ENCODE measurements around the gene CASKIN2.

CASKIN2 gene

GRCh38 chr17:75468291-75468754, 47.0 kb downstream of the CASKIN2 start:
- H3K9ac ChIP-seq (ENCODE audit: insufficient read length, low read depth) = no peak overlapping the region
- H3K36me3 ChIP-seq (ENCODE audit: insufficient read depth, insufficient read length, low read length) = peaks cover 21% of the 10 kb centered on the region
- H3K9me3 ChIP-seq (ENCODE audit: insufficient read depth, low read length) = no peaks in the 10 kb centered on the region
- no peaks in the 10 kb centered on the region for H3K27me3 ChIP-seq (ENCODE audit: insufficient read depth, insufficient read length)
- H3K4me3 ChIP-seq (ENCODE audit: insufficient read length, low read depth) = no peak overlapping the region
- no peaks in the 10 kb centered on the region for H3K4me1 ChIP-seq (ENCODE audit: insufficient read depth, insufficient read length)
- DNase-seq (ENCODE audit: low read depth, low spot score) = no peak
- TF ChIP-seq YY1 (IDR thresholded peaks at IDR 0.05; ENCODE audit: insufficient read depth, insufficient read length) (no peak), SUZ12 (IDR thresholded peaks at IDR 0.05; ENCODE audit: extremely low read depth, insufficient read depth, insufficient read length) (no peak), ZNF274 (IDR thresholded peaks at IDR 0.05; ENCODE audit: low read depth, low read length) (no peak)

- H3K27me3 ChIP-seq (ENCODE audit: insufficient read depth, insufficient read length) = no peaks in the 10 kb centered on the region
- no peak for TF ChIP-seq YY1 (IDR thresholded peaks at IDR 0.05; ENCODE audit: insufficient read depth, insufficient read length)
- H3K36me3 ChIP-seq (ENCODE audit: insufficient read depth, insufficient read length, low read length) = peaks cover 4% of the 10 kb centered on the region
- H3K4me1 ChIP-seq (ENCODE audit: insufficient read depth, insufficient read length) = no peaks in the 10 kb centered on the region
- no peak for DNase-seq (ENCODE audit: low read depth, low spot score)
- no peaks in the 10 kb centered on the region for H3K9me3 ChIP-seq (ENCODE audit: insufficient read depth, low read length)
- no peak overlapping the region for H3K9ac ChIP-seq (ENCODE audit: insufficient read length, low read depth)
- no peak overlapping the region for H3K4me3 ChIP-seq (ENCODE audit: insufficient read length, low read depth)
Observed at GRCh38 chr17:75465039-75465438, 50.3 kb downstream of the CASKIN2 start.

GRCh38 chr17:75463603-75464002, 51.7 kb downstream of the CASKIN2 start:
- DNase-seq (ENCODE audit: low read depth, low spot score) = no peak
- Histone ChIP-seq H3K36me3 (ENCODE audit: insufficient read depth, insufficient read length, low read length) (no peaks in the 10 kb centered on the region), H3K4me3 (ENCODE audit: insufficient read length, low read depth) (no peak overlapping the region), H3K4me1 (ENCODE audit: insufficient read depth, insufficient read length) (no peaks in the 10 kb centered on the region), H3K9me3 (ENCODE audit: insufficient read depth, low read length) (no peaks in the 10 kb centered on the region), H3K9ac (ENCODE audit: insufficient read length, low read depth) (no peak overlapping the region), H3K27me3 (ENCODE audit: insufficient read depth, insufficient read length) (no peaks in the 10 kb centered on the region)
- TF ChIP-seq ZNF274 (IDR thresholded peaks at IDR 0.05; ENCODE audit: low read depth, low read length) = no peak
- TF ChIP-seq SUZ12 (IDR thresholded peaks at IDR 0.05; ENCODE audit: extremely low read depth, insufficient read depth, insufficient read length) = no peak
- TF ChIP-seq YY1 (IDR thresholded peaks at IDR 0.05; ENCODE audit: insufficient read depth, insufficient read length) = no peak

- DNase-seq (ENCODE audit: low read depth, low spot score) = no peak
- no peaks in the 10 kb centered on the region for H3K4me1 ChIP-seq (ENCODE audit: insufficient read depth, insufficient read length)
- no peak overlapping the region for H3K9ac ChIP-seq (ENCODE audit: insufficient read length, low read depth)
- no peaks in the 10 kb centered on the region for H3K27me3 ChIP-seq (ENCODE audit: insufficient read depth, insufficient read length)
- H3K36me3 ChIP-seq (ENCODE audit: insufficient read depth, insufficient read length, low read length) = peaks cover 3% of the 10 kb centered on the region
- no peak overlapping the region for H3K4me3 ChIP-seq (ENCODE audit: insufficient read length, low read depth)
- H3K9me3 ChIP-seq (ENCODE audit: insufficient read depth, low read length) = no peaks in the 10 kb centered on the region
- TF ChIP-seq YY1 (IDR thresholded peaks at IDR 0.05; ENCODE audit: insufficient read depth, insufficient read length) (no peak), ZNF274 (IDR thresholded peaks at IDR 0.05; ENCODE audit: low read depth, low read length) (no peak), SUZ12 (IDR thresholded peaks at IDR 0.05; ENCODE audit: extremely low read depth, insufficient read depth, insufficient read length) (no peak)
Observed at GRCh38 chr17:75460295-75460694, 55.0 kb downstream of the CASKIN2 start.

GRCh38 chr17:75459590-75460267, 55.6 kb downstream of the CASKIN2 start:
- Histone ChIP-seq H3K9me3 (ENCODE audit: insufficient read depth, low read length) (no peaks in the 10 kb centered on the region), H3K4me3 (ENCODE audit: insufficient read length, low read depth) (no peak overlapping the region), H3K4me1 (ENCODE audit: insufficient read depth, insufficient read length) (no peaks in the 10 kb centered on the region), H3K36me3 (ENCODE audit: insufficient read depth, insufficient read length, low read length) (peaks cover 3% of the 10 kb centered on the region), H3K9ac (ENCODE audit: insufficient read length, low read depth) (no peak overlapping the region), H3K27me3 (ENCODE audit: insufficient read depth, insufficient read length) (no peaks in the 10 kb centered on the region)
- TF ChIP-seq SUZ12 (IDR thresholded peaks at IDR 0.05; ENCODE audit: extremely low read depth, insufficient read depth, insufficient read length) = no peak
- TF ChIP-seq YY1 (IDR thresholded peaks at IDR 0.05; ENCODE audit: insufficient read depth, insufficient read length) = no peak
- TF ChIP-seq ZNF274 (IDR thresholded peaks at IDR 0.05; ENCODE audit: low read depth, low read length) = no peak
- no peak for DNase-seq (ENCODE audit: low read depth, low spot score)

GRCh38 chr17:75459246-75459589, 56.1 kb downstream of the CASKIN2 start:
- no peaks in the 10 kb centered on the region for H3K4me1 ChIP-seq (ENCODE audit: insufficient read depth, insufficient read length)

GRCh38 chr17:75457047-75457654, 58.2 kb downstream of the CASKIN2 start:
- no peaks in the 10 kb centered on the region for H3K9me3 ChIP-seq (ENCODE audit: insufficient read depth, low read length)
- no peak for DNase-seq (ENCODE audit: low read depth, low spot score)
- H3K36me3 ChIP-seq (ENCODE audit: insufficient read depth, insufficient read length, low read length) = peaks cover 3% of the 10 kb centered on the region
- no peaks in the 10 kb centered on the region for H3K27me3 ChIP-seq (ENCODE audit: insufficient read depth, insufficient read length)
- peak overlapping the region; percentile 94 for H3K9ac ChIP-seq (ENCODE audit: insufficient read length, low read depth)
- TF ChIP-seq ZNF274 (IDR thresholded peaks at IDR 0.05; ENCODE audit: low read depth, low read length) (no peak), YY1 (IDR thresholded peaks at IDR 0.05; ENCODE audit: insufficient read depth, insufficient read length) (no peak), SUZ12 (IDR thresholded peaks at IDR 0.05; ENCODE audit: extremely low read depth, insufficient read depth, insufficient read length) (no peak)
- H3K4me3 ChIP-seq (ENCODE audit: insufficient read length, low read depth) = peak overlapping the region; percentile 92
- H3K4me1 ChIP-seq (ENCODE audit: insufficient read depth, insufficient read length) = no peaks in the 10 kb centered on the region

More at GRCh38 chr17:75459246-75459589, 56.1 kb downstream of the CASKIN2 start:
- no peaks in the 10 kb centered on the region for H3K9me3 ChIP-seq (ENCODE audit: insufficient read depth, low read length)
- TF ChIP-seq YY1 (IDR thresholded peaks at IDR 0.05; ENCODE audit: insufficient read depth, insufficient read length) = no peak
- no peak for TF ChIP-seq SUZ12 (IDR thresholded peaks at IDR 0.05; ENCODE audit: extremely low read depth, insufficient read depth, insufficient read length)
- TF ChIP-seq ZNF274 (IDR thresholded peaks at IDR 0.05; ENCODE audit: low read depth, low read length) = no peak
- no peak for DNase-seq (ENCODE audit: low read depth, low spot score)
- H3K27me3 ChIP-seq (ENCODE audit: insufficient read depth, insufficient read length) = no peaks in the 10 kb centered on the region
- no peak overlapping the region for H3K9ac ChIP-seq (ENCODE audit: insufficient read length, low read depth)
- H3K36me3 ChIP-seq (ENCODE audit: insufficient read depth, insufficient read length, low read length) = peaks cover 3% of the 10 kb centered on the region
- no peak overlapping the region for H3K4me3 ChIP-seq (ENCODE audit: insufficient read length, low read depth)
